IPS-18a (cell line): Measurements from ENCODE around the gene MCTP2.
"Not testable (repeated sequence)": the region's sequence is repeated elsewhere in the genome, so short reads cannot be mapped to it uniquely, and the experiment has no call there.

Source experiments
- H3K27ac ChIP-seq: one replicate; pipeline ENCODE4 v1.5.1; 2013; ENCODE audit warnings: low read length
- H3K27me3 ChIP-seq: one replicate; pipeline ENCODE4 v1.6.1; 2013; ENCODE audit warnings: mild to moderate bottlenecking, low read length; ENCODE audit not compliant: control insufficient read depth, insufficient read depth
- H3K36me3 ChIP-seq: one replicate; pipeline ENCODE4 v1.6.1; 2013; ENCODE audit warnings: low read depth, low read length; ENCODE audit not compliant: control insufficient read depth
- H3K4me1 ChIP-seq: one replicate; pipeline ENCODE4 v1.6.1; 2013; ENCODE audit warnings: low read depth, low read length; ENCODE audit not compliant: control insufficient read depth
- H3K4me3 ChIP-seq: one replicate; pipeline ENCODE4 v1.5.1; 2013; ENCODE audit warnings: low read length
- H3K9ac ChIP-seq: one replicate; pipeline ENCODE4 v1.6.1; 2013; ENCODE audit warnings: mild to moderate bottlenecking, low read length, moderate library complexity
- H3K9me3 ChIP-seq: one replicate; pipeline ENCODE4 v1.6.1; 2013; ENCODE audit warnings: low read depth, low read length; ENCODE audit not compliant: control insufficient read depth

Gene MCTP2

DNA sequence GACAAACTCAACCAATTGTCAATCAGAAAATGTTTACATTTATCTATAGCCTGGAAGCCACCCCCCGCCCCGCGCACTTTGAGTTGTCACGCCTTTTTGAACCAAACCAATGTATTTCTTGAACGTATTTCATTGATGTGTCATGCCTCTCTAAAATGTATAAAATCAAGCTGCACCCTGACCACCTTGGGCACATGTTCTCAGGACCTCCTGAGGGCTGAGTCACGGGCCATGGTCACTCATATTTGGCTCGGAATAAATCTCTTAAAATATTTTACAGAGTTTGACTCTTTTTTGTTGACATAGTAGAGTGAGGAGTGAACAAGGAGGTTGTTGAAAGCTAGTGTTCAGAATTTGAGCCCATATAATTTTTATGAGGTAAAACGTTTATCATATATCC lies 6.5 kb downstream of the MCTP2 start:
- Histone ChIP-seq H3K36me3 (no peaks in the 10 kb centered on the region), H3K27ac (no peak overlapping the region), H3K4me1 (no peaks in the 10 kb centered on the region)

DNA sequence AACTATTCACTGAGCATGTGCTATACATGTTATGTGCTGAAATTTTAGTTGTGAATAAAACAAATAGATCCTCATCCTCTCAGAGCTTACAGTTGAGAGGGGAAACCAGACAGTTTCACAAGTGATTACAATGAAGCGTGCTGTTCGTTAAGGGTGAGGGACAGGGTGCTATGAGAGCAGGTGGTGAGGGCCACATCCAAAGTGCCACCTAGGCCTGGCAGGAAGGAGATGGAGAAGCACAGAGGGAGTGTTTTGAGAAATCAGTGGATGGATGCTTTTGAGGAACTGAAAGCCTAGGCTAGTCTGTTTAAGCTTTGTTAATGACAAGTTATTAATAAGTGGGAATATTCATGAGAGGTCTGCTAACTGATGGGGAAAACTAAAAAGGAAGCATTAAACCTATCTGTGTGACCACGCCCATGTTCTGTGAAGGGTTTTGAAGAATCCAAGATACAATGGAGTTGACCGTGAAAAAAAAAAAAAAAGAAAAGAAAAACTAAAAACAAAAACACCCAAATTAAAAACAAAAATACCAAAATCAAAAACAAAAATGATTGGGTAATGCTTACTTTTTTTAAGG lies 7.3 kb downstream of the MCTP2 start:
- peaks cover under 1% of the 10 kb centered on the region for H3K27me3 ChIP-seq
- no peak overlapping the region for H3K4me3 ChIP-seq
- no peak overlapping the region for H3K9ac ChIP-seq
- H3K9me3 ChIP-seq, result no peaks in the 10 kb centered on the region
- H3K4me1 ChIP-seq, result no peaks in the 10 kb centered on the region
- no peaks in the 10 kb centered on the region for H3K36me3 ChIP-seq
- H3K27ac ChIP-seq, result no peak overlapping the region

More for the DNA sequence above, 6.5 kb downstream of the MCTP2 start:
- no peaks in the 10 kb centered on the region for H3K9me3 ChIP-seq
- H3K9ac ChIP-seq, result no peak overlapping the region
- H3K27me3 ChIP-seq, result peaks cover 8% of the 10 kb centered on the region
- H3K4me3 ChIP-seq, result no peak overlapping the region

- H3K36me3 ChIP-seq, result no peaks in the 10 kb centered on the region
- H3K27ac ChIP-seq, result no peak overlapping the region
- no peaks in the 10 kb centered on the region for H3K27me3 ChIP-seq
- no peaks in the 10 kb centered on the region for H3K9me3 ChIP-seq
- no peak overlapping the region for H3K9ac ChIP-seq
- no peaks in the 10 kb centered on the region for H3K4me1 ChIP-seq
- no peak overlapping the region for H3K4me3 ChIP-seq
These were observed 8.1 kb downstream of the MCTP2 start for GRCh38 chr15:94239474-94239873.

GRCh38 chr15:94240480-94240879 lies 9.1 kb downstream of the MCTP2 start:
- no peak overlapping the region for H3K9ac ChIP-seq
- no peak overlapping the region for H3K4me3 ChIP-seq
- H3K27ac ChIP-seq, result no peak overlapping the region
- no peaks in the 10 kb centered on the region for H3K9me3 ChIP-seq
- no peaks in the 10 kb centered on the region for H3K27me3 ChIP-seq
- no peaks in the 10 kb centered on the region for H3K4me1 ChIP-seq
- H3K36me3 ChIP-seq, result no peaks in the 10 kb centered on the region

- Histone ChIP-seq H3K27me3 (no peaks in the 10 kb centered on the region), H3K4me1 (no peaks in the 10 kb centered on the region), H3K27ac (no peak overlapping the region), H3K9ac (no peak overlapping the region), H3K9me3 (no peaks in the 10 kb centered on the region), H3K4me3 (no peak overlapping the region), H3K36me3 (no peaks in the 10 kb centered on the region)
These were observed 10.9 kb downstream of the MCTP2 start for GRCh38 chr15:94242257-94242656.

DNA sequence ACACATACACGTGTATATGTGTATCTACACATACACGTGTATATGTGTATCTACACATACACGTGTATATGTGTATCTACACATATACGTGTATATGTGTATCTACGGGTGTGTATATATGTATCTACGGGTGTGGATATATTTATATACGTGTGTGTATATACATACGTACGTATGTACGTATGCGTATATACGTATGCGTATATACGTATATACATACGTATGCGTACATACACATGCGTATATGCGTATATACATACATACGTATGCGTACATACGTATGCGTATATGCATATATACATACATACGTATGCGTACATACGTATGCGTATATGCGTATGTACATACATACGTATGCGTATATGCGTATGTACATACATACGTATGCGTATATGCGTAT lies 11.6 kb downstream of the MCTP2 start:
- H3K27me3 ChIP-seq, H3K4me3 ChIP-seq, H3K4me1 ChIP-seq, H3K9me3 ChIP-seq, H3K27ac ChIP-seq, H3K9ac ChIP-seq, H3K36me3 ChIP-seq: not testable (repeated sequence)

DNA sequence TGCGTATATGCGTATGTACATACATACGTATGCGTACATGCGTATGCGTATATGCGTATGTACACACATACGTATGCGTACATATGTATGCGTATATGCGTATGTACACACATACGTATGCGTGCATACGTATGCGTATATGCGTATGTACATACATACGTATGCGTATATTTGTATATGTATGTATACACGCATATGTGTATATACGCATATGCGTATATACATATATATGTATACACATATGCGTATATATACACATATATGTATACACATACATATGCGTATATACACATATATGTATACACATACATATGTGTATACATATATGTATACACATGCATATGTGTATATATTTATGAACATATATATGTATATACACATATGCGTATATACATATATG lies 12.1 kb downstream of the MCTP2 start:
- H3K4me3 ChIP-seq, result no peak overlapping the region
- no peaks in the 10 kb centered on the region for H3K36me3 ChIP-seq
- no peak overlapping the region for H3K27ac ChIP-seq
- H3K9me3 ChIP-seq, result no peaks in the 10 kb centered on the region
- H3K27me3 ChIP-seq, result no peaks in the 10 kb centered on the region
- H3K9ac ChIP-seq, result no peak overlapping the region
- H3K4me1 ChIP-seq, result no peaks in the 10 kb centered on the region

DNA sequence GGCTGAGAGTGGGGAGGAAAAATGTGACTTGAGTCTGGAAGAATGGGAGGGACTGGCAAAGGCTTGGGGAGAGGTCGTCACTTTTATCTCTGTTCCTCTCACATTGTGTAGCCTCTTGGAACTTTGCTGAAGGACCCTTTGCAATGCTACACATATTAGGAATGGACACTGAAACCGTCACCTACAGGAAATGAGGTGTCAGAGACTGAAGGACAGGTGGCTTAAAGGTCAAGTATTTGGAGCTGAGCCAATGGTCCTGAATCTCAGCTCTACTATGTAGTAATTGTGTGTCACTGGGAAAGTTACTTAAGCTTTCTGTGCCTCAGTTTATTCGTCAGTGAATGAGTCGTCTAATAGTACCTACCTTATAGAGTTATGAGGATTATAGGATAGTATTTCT lies 14.7 kb downstream of the MCTP2 start:
- Histone ChIP-seq H3K4me3 (no peak overlapping the region), H3K4me1 (no peaks in the 10 kb centered on the region), H3K36me3 (no peaks in the 10 kb centered on the region), H3K9me3 (no peaks in the 10 kb centered on the region), H3K27me3 (no peaks in the 10 kb centered on the region), H3K27ac (no peak overlapping the region), H3K9ac (no peak overlapping the region)

- no peak overlapping the region for H3K27ac ChIP-seq
- no peaks in the 10 kb centered on the region for H3K27me3 ChIP-seq
- H3K9ac ChIP-seq, result no peak overlapping the region
- no peaks in the 10 kb centered on the region for H3K9me3 ChIP-seq
- H3K4me3 ChIP-seq, result no peak overlapping the region
- H3K4me1 ChIP-seq, result no peaks in the 10 kb centered on the region
- H3K36me3 ChIP-seq, result no peaks in the 10 kb centered on the region
These were observed 16.7 kb downstream of the MCTP2 start for GRCh38 chr15:94247789-94248638.

DNA sequence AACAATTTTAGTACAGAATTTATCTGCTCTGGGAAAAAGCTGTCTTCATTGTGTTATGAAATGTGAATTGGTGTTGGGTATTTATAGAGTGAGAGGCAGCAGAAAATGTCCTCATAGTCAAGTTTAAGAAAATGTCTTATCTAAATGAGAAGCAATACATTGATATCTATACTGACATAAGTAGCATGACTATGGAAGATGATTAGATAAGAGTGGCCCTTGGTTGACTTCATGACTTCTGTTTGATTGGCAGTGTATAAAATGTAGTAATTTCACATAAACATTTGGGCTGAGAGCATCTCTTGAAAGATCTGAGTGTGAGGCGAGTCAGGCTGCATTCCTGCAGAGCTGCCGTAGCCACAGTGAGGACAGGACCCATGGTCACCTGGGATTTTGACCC lies 19.4 kb downstream of the MCTP2 start:
- H3K27me3 ChIP-seq, result no peaks in the 10 kb centered on the region
- no peaks in the 10 kb centered on the region for H3K9me3 ChIP-seq
- H3K4me1 ChIP-seq, result no peaks in the 10 kb centered on the region
- no peak overlapping the region for H3K27ac ChIP-seq
- H3K9ac ChIP-seq, result no peak overlapping the region
- H3K4me3 ChIP-seq, result no peak overlapping the region
- no peaks in the 10 kb centered on the region for H3K36me3 ChIP-seq

- H3K4me3 ChIP-seq, result no peak overlapping the region
- no peaks in the 10 kb centered on the region for H3K36me3 ChIP-seq
- no peak overlapping the region for H3K9ac ChIP-seq
- H3K4me1 ChIP-seq, result no peaks in the 10 kb centered on the region
- no peak overlapping the region for H3K27ac ChIP-seq
- H3K27me3 ChIP-seq, result no peaks in the 10 kb centered on the region
- no peaks in the 10 kb centered on the region for H3K9me3 ChIP-seq
These were observed 20.9 kb downstream of the MCTP2 start for GRCh38 chr15:94252223-94252766.
